Suprapubic skin (tissue), 4 donors: ENCODE measurements around the gene ITGA8.

ENCODE experiments used
- EP300 ChIP-seq: sonication (generic); formaldehyde crosslinking; IDR thresholded peaks from one replicate; pipeline ENCODE4 v1.6.1; 2017; ENCODE audit warnings: antibody characterized with exemption
- POLR2A ChIP-seq, 2 donors: fragments of 450-650 bp; IDR thresholded peaks; one replicate each; pipeline ENCODE4 v1.6.1; 2017; ENCODE audit warnings: antibody characterized with exemption in 2 of 2, mild to moderate bottlenecking in 2 of 2, moderate library complexity in 2 of 2
- POLR2AphosphoS5 ChIP-seq, 3 donors: sonication (generic); formaldehyde crosslinking; IDR thresholded peaks; one replicate each; pipeline ENCODE4 v1.6.1; 2017; ENCODE audit warnings: antibody characterized with exemption in 3 of 3
- TF ChIP-seq, protein P1 (sequence below), 2 donors: fragments of 200-600 bp in 1 of 2; fragments of 450-650 bp in 1 of 2; sonication (generic) in 1 of 2; IDR thresholded peaks; one replicate each; pipeline ENCODE4 v1.5.1; 2016 to 2019; ENCODE audit warnings: antibody characterized with exemption in 2 of 2, mild to moderate bottlenecking in 1 of 2, moderate library complexity in 1 of 2

- TF ChIP-seq POLR2AphosphoS5 (IDR thresholded peaks at IDR 0.05) (no peak), POLR2A (IDR thresholded peaks at IDR 0.05) (no peak), EP300 (no peak)
- TF ChIP-seq, protein P1, sequence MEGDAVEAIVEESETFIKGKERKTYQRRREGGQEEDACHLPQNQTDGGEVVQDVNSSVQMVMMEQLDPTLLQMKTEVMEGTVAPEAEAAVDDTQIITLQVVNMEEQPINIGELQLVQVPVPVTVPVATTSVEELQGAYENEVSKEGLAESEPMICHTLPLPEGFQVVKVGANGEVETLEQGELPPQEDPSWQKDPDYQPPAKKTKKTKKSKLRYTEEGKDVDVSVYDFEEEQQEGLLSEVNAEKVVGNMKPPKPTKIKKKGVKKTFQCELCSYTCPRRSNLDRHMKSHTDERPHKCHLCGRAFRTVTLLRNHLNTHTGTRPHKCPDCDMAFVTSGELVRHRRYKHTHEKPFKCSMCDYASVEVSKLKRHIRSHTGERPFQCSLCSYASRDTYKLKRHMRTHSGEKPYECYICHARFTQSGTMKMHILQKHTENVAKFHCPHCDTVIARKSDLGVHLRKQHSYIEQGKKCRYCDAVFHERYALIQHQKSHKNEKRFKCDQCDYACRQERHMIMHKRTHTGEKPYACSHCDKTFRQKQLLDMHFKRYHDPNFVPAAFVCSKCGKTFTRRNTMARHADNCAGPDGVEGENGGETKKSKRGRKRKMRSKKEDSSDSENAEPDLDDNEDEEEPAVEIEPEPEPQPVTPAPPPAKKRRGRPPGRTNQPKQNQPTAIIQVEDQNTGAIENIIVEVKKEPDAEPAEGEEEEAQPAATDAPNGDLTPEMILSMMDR (IDR thresholded peaks at IDR 0.05), result no peak
Measured at GRCh38 chr10:15729890-15730289, 10.2 kb upstream of the ITGA8 start.
